ENCODE data around the gene ZNF836. TPM values are rescaled to one million over a fixed set of nuclear protein-coding genes. Genes with fewer than 3 reads are reported as not detected.
A peak's percentile ranks its signal among the peaks of the same experiment; 100 is the strongest.

Gene ZNF836
- total and polyA plus RNA-seq, 2 experiments from 2014 or later: 7.3 to 9.4 TPM

GRCh38 chr19:52176574-52176973 lies 5.2 kb upstream of the ZNF836 start:
- no peak for DNase-seq (ENCODE audit: low read depth in 1 of 2, low spot score in 1 of 2)
- no peaks in the 10 kb centered on the region for H3K4me1 ChIP-seq (ENCODE audit: low read depth)
- H3K36me3 ChIP-seq: no peaks in the 10 kb centered on the region
- H3K4me3 ChIP-seq: no peak overlapping the region
- no peak overlapping the region for H3K27ac ChIP-seq
- TF ChIP-seq CTCF (IDR thresholded peaks at IDR 0.05; ENCODE audit: low read depth, low read length): no peak
- no peaks in the 10 kb centered on the region for H3K27me3 ChIP-seq
- H3K9me3 ChIP-seq (ENCODE audit: low read depth): no peaks in the 10 kb centered on the region

GRCh38 chr19:52172347-52172746 lies 926 bp upstream of the ZNF836 start:
- no peaks in the 10 kb centered on the region for H3K9me3 ChIP-seq (ENCODE audit: low read depth)

GRCh38 chr19:52170863-52171320 lies 529 bp downstream of the ZNF836 start:
- no peaks in the 10 kb centered on the region for H3K4me1 ChIP-seq (ENCODE audit: low read depth)
- H3K27me3 ChIP-seq: no peaks in the 10 kb centered on the region
- no peak for TF ChIP-seq CTCF (IDR thresholded peaks at IDR 0.05; ENCODE audit: low read depth, low read length)
- H3K9me3 ChIP-seq (ENCODE audit: low read depth): no peaks in the 10 kb centered on the region
- DNase-seq (ENCODE audit: low read depth in 1 of 2, low spot score in 1 of 2): peak in 1 of 2 donors; percentile 39
- peak overlapping the region; percentile 60 for H3K4me3 ChIP-seq
- H3K27ac ChIP-seq: no peak overlapping the region
- H3K36me3 ChIP-seq: peaks cover 4% of the 10 kb centered on the region

More at GRCh38 chr19:52172347-52172746, 926 bp upstream of the ZNF836 start:
- no peak for DNase-seq (ENCODE audit: low read depth in 1 of 2, low spot score in 1 of 2)
- peaks cover 4% of the 10 kb centered on the region for H3K36me3 ChIP-seq
- H3K4me1 ChIP-seq (ENCODE audit: low read depth): no peaks in the 10 kb centered on the region
- H3K27ac ChIP-seq: no peak overlapping the region
- no peak for TF ChIP-seq CTCF (IDR thresholded peaks at IDR 0.05; ENCODE audit: low read depth, low read length)
- no peaks in the 10 kb centered on the region for H3K27me3 ChIP-seq
- no peak overlapping the region for H3K4me3 ChIP-seq

GRCh38 chr19:52170304-52170703 lies 1.1 kb downstream of the ZNF836 start:
- H3K27ac ChIP-seq: no peak overlapping the region
- DNase-seq (ENCODE audit: low read depth in 1 of 2, low spot score in 1 of 2): no peak
- no peaks in the 10 kb centered on the region for H3K9me3 ChIP-seq (ENCODE audit: low read depth)
- no peak for TF ChIP-seq CTCF (IDR thresholded peaks at IDR 0.05; ENCODE audit: low read depth, low read length)
- peaks cover 4% of the 10 kb centered on the region for H3K36me3 ChIP-seq
- H3K4me3 ChIP-seq: peak overlapping the region; percentile 60
- H3K4me1 ChIP-seq (ENCODE audit: low read depth): no peaks in the 10 kb centered on the region
- H3K27me3 ChIP-seq: no peaks in the 10 kb centered on the region

GRCh38 chr19:52155596-52156359 lies 15.6 kb downstream of the ZNF836 start:
- no peak overlapping the region for H3K27ac ChIP-seq
- no peak for TF ChIP-seq CTCF (IDR thresholded peaks at IDR 0.05; ENCODE audit: low read depth, low read length)
- no peak overlapping the region for H3K4me3 ChIP-seq
- peaks cover 15% of the 10 kb centered on the region for H3K36me3 ChIP-seq
- no peaks in the 10 kb centered on the region for H3K27me3 ChIP-seq
- no peak for DNase-seq (ENCODE audit: low read depth in 1 of 2, low spot score in 1 of 2)
- peaks cover 9% of the 10 kb centered on the region for H3K9me3 ChIP-seq (ENCODE audit: low read depth)
- no peaks in the 10 kb centered on the region for H3K4me1 ChIP-seq (ENCODE audit: low read depth)
